Body of pancreas (tissue), 4 donors: ENCODE results near the gene HHAT. TPM values are rescaled to one million over a fixed set of nuclear protein-coding genes. Genes with fewer than 3 reads are reported as not detected.
A peak's percentile ranks its signal among the peaks of the same experiment; 100 is the strongest.

Experiments used
- ATAC-seq: fragments of 150-250 bp; one replicate; pipeline ENCODE4 v1.9.1; 2016
- DNase-seq, 4 donors: peaks; one replicate each; pipeline ENCODE4 v3.0.0-alpha.2; 2019
- H3K27ac ChIP-seq, 4 donors: fragments of 200-600 bp; sonication (generic); 1 replicate in 3 of 4; 2 replicates in 1 of 4; pipeline versions ENCODE4 v1.5.1 to v1.6.1; 2016 to 2019; ENCODE audit warnings: mild to moderate bottlenecking in 1 of 4, mixed read lengths in 1 of 4, moderate library complexity in 1 of 4
- H3K27me3 ChIP-seq, 2 donors: fragments of 200-600 bp; sonication (generic); one replicate each; pipeline ENCODE4 v1.6.0; 2016; ENCODE audit warnings: mild to moderate bottlenecking in 1 of 2
- H3K36me3 ChIP-seq, 2 donors: fragments of 200-600 bp; sonication (generic); replicated peaks in 1 of 2; 2 replicates each; pipeline ENCODE4 v1.5.1; 2016; ENCODE audit warnings: low read depth in 2 of 2; ENCODE audit not compliant: insufficient read depth in 1 of 2
- H3K4me1 ChIP-seq: fragments of 200-600 bp; sonication (generic); one replicate; pipeline ENCODE4 v1.6.0; 2016
- H3K4me3 ChIP-seq, 2 donors: fragments of 200-600 bp; sonication (generic); 1 replicate in 1 of 2; 2 replicates in 1 of 2; pipeline ENCODE4 v1.5.1; 2016 to 2019
- H3K9me3 ChIP-seq, 3 donors: fragments of 200-600 bp; sonication (generic); 1 replicate in 2 of 3; 2 replicates in 1 of 3; pipeline ENCODE4 v1.5.1; 2016
- CTCF ChIP-seq, 7 experiments: fragments of 450-650 bp in 4 of 7; fragments of 200-600 bp in 3 of 7; sonication (generic) in 3 of 7; IDR thresholded peaks; one replicate each; pipeline ENCODE4 v1.5.1; 2016 to 2019; ENCODE audit warnings: antibody characterized with exemption in 7 of 7
- POLR2A ChIP-seq, 3 donors: fragments of 450-650 bp; IDR thresholded peaks; one replicate each; pipeline ENCODE4 v1.6.1; 2016; ENCODE audit warnings: antibody characterized with exemption in 3 of 3, mild to moderate bottlenecking in 2 of 3
- WGBS, 2 donors: methylation state at CpG; one replicate each; pipeline ENCODE4 v1.1.5; 2017; 5-methylcytosine and 5-hydroxymethylcytosine counted together
- intact Hi-C: fragments of 100-400 bp; cut with DNase I; formaldehyde crosslinking; loops from one replicate; pipeline ENCODE4 v1.15.1; 2023
- total RNA-seq, 2 donors: library from RNA; depleted of rRNA; stranded (reverse); fragments of >200 nt; gene quantifications; one replicate each; pipeline ENCODE4 v1.1.0, GENCODE V29; 2016

Gene HHAT
- total RNA-seq, 2 donors from 2014 or later, result 4.4 to 19.4 TPM

- no peak overlapping the region for H3K27ac ChIP-seq
- ATAC-seq, result no peak
- no peaks in the 10 kb centered on the region for H3K4me1 ChIP-seq
- intact Hi-C loops, result no loop called here
- no peaks in the 10 kb centered on the region for H3K9me3 ChIP-seq
- H3K4me3 ChIP-seq, result no peak overlapping the region
- no peaks in the 10 kb centered on the region for H3K27me3 ChIP-seq
- 88 to 91% methylated on average over 13 of the region's 13 CpGs for WGBS, 2 donors
- no peaks in the 10 kb centered on the region for H3K36me3 ChIP-seq
- DNase-seq, result no peak
- no peak for TF ChIP-seq POLR2A (IDR thresholded peaks at IDR 0.05)
- TF ChIP-seq CTCF (IDR thresholded peaks at IDR 0.05), result no peak
Measured at GRCh38 chr1:210525716-210526454, 197.2 kb downstream of the HHAT start.

- intact Hi-C loops, result no loop called here
- 40 to 46% methylated on average over 3 of the region's 3 CpGs for WGBS, 2 donors
- TF ChIP-seq POLR2A (IDR thresholded peaks at IDR 0.05) (no peak), CTCF (IDR thresholded peaks at IDR 0.05) (no peak)
- Histone ChIP-seq H3K36me3 (no peaks in the 10 kb centered on the region), H3K27me3 (no peaks in the 10 kb centered on the region), H3K27ac (no peak overlapping the region), H3K9me3 (no peaks in the 10 kb centered on the region), H3K4me1 (no peaks in the 10 kb centered on the region), H3K4me3 (no peak overlapping the region)
- DNase-seq (peak in 1 of 4 donors; percentile 7), ATAC-seq (no peak)
Measured at GRCh38 chr1:210527091-210527490, 198.4 kb downstream of the HHAT start.

- no peaks in the 10 kb centered on the region for H3K4me1 ChIP-seq
- H3K36me3 ChIP-seq, result no peaks in the 10 kb centered on the region
- no peak overlapping the region for H3K4me3 ChIP-seq
- ATAC-seq (no peak), DNase-seq (no peak)
- intact Hi-C loops, result no loop called here
- no peak overlapping the region for H3K27ac ChIP-seq
- TF ChIP-seq CTCF (IDR thresholded peaks at IDR 0.05) (no peak), POLR2A (IDR thresholded peaks at IDR 0.05) (no peak)
- H3K9me3 ChIP-seq, result no peaks in the 10 kb centered on the region
- 33 to 34% methylated on average over 3 of the region's 3 CpGs for WGBS, 2 donors
- H3K27me3 ChIP-seq, result no peaks in the 10 kb centered on the region
Measured at GRCh38 chr1:210531475-210532222, 202.9 kb downstream of the HHAT start.

- DNase-seq, result no peak
- WGBS, 2 donors, result 67 to 74% methylated on average over 1 of the region's 1 CpG
- TF ChIP-seq CTCF (IDR thresholded peaks at IDR 0.05) (no peak), POLR2A (IDR thresholded peaks at IDR 0.05) (no peak)
- Histone ChIP-seq H3K9me3 (no peaks in the 10 kb centered on the region), H3K4me1 (no peaks in the 10 kb centered on the region), H3K36me3 (no peaks in the 10 kb centered on the region), H3K4me3 (no peak overlapping the region), H3K27ac (no peak overlapping the region), H3K27me3 (no peaks in the 10 kb centered on the region)
- ATAC-seq, result no peak
- intact Hi-C loops, result no loop called here
Measured at GRCh38 chr1:210532223-210532598, 203.5 kb downstream of the HHAT start.
